Endothelial cell (in vitro differentiated cells): Measurements from ENCODE around the gene APC. TPM values are rescaled to one million over a fixed set of nuclear protein-coding genes. Genes with fewer than 3 reads are reported as not detected.
A peak's percentile ranks its signal among the peaks of the same experiment; 100 is the strongest.

Experiments used
- DNase-seq: peaks from one replicate; pipeline ENCODE4 v3.0.0; 2021; ENCODE audit warnings: low spot score
- H3K27ac Mint-ChIP-seq: one replicate; pipeline ENCODE4 v1.8.0; 2021; ENCODE audit warnings: mixed read lengths, inconsistent platforms; ENCODE audit not compliant: unreplicated experiment
- H3K27me3 Mint-ChIP-seq: one replicate; pipeline ENCODE4 v1.8.0; 2021; ENCODE audit warnings: mild to moderate bottlenecking, moderate library complexity, mixed read lengths, inconsistent platforms; ENCODE audit not compliant: unreplicated experiment
- H3K36me3 Mint-ChIP-seq: one replicate; pipeline ENCODE4 v1.8.0; 2021; ENCODE audit warnings: mild to moderate bottlenecking, low read depth, mixed read lengths, inconsistent platforms; ENCODE audit not compliant: unreplicated experiment
- H3K4me1 Mint-ChIP-seq: one replicate; pipeline ENCODE4 v1.8.0; 2021; ENCODE audit warnings: mild to moderate bottlenecking, mixed read lengths, inconsistent platforms; ENCODE audit not compliant: unreplicated experiment
- H3K4me3 Mint-ChIP-seq: one replicate; pipeline ENCODE4 v1.8.0; 2021; ENCODE audit warnings: mild to moderate bottlenecking, mixed read lengths, inconsistent platforms; ENCODE audit not compliant: unreplicated experiment
- H3K9me3 Mint-ChIP-seq: one replicate; pipeline ENCODE4 v1.8.0; 2021; ENCODE audit warnings: mixed read lengths, inconsistent platforms; ENCODE audit not compliant: unreplicated experiment
- CTCF ChIP-seq: fragments of 200-600 bp; sonication (generic); IDR thresholded peaks from one replicate; pipeline ENCODE4 v1.5.0; 2021; ENCODE audit warnings: antibody characterized with exemption; ENCODE audit not compliant: unreplicated experiment
- total RNA-seq: library from RNA; stranded (reverse); fragmentation: NEBNext Ultra II Directional; extraction: Animal tissue kit (Norgen Biotek cat#: 25700); gene quantifications from one replicate; pipeline ENCODE4 v1.2.1, GENCODE V29; 2021; ENCODE audit not compliant: unreplicated experiment

Gene APC
- total RNA-seq, 1 donor from 2014 or later: 66.5 TPM

GRCh38 chr5:112787896-112788295, 50.2 kb downstream of the APC start:
- Mint-ChIP-seq H3K27me3 (no peaks in the 10 kb centered on the region), H3K27ac (no peak overlapping the region), H3K4me1 (no peaks in the 10 kb centered on the region), H3K9me3 (no peaks in the 10 kb centered on the region), H3K4me3 (no peak overlapping the region), H3K36me3 (peaks cover 3% of the 10 kb centered on the region)
- DNase-seq: no peak
- no peak for TF ChIP-seq CTCF

GRCh38 chr5:112793201-112793600, 55.5 kb downstream of the APC start:
- DNase-seq: no peak

GRCh38 chr5:112794410-112794809, 56.7 kb downstream of the APC start:
- no peaks in the 10 kb centered on the region for H3K27me3 Mint-ChIP-seq
- no peak overlapping the region for H3K27ac Mint-ChIP-seq
- no peak for DNase-seq
- H3K4me1 Mint-ChIP-seq: peaks cover 8% of the 10 kb centered on the region
- no peak for TF ChIP-seq CTCF
- H3K36me3 Mint-ChIP-seq: peaks cover 25% of the 10 kb centered on the region
- no peaks in the 10 kb centered on the region for H3K9me3 Mint-ChIP-seq
- peak overlapping the region; percentile 1 for H3K4me3 Mint-ChIP-seq

More at GRCh38 chr5:112793201-112793600, 55.5 kb downstream of the APC start:
- H3K4me3 Mint-ChIP-seq: no peak overlapping the region
- TF ChIP-seq CTCF: no peak
- H3K4me1 Mint-ChIP-seq: peaks cover 8% of the 10 kb centered on the region
- H3K36me3 Mint-ChIP-seq: peaks cover 25% of the 10 kb centered on the region
- no peaks in the 10 kb centered on the region for H3K27me3 Mint-ChIP-seq
- no peaks in the 10 kb centered on the region for H3K9me3 Mint-ChIP-seq
- no peak overlapping the region for H3K27ac Mint-ChIP-seq

GRCh38 chr5:112795342-112795741, 57.7 kb downstream of the APC start:
- no peak for TF ChIP-seq CTCF
- no peak overlapping the region for H3K4me3 Mint-ChIP-seq
- H3K9me3 Mint-ChIP-seq: no peaks in the 10 kb centered on the region
- H3K4me1 Mint-ChIP-seq: peaks cover 8% of the 10 kb centered on the region
- no peaks in the 10 kb centered on the region for H3K27me3 Mint-ChIP-seq
- DNase-seq: no peak
- no peak overlapping the region for H3K27ac Mint-ChIP-seq
- peaks cover 25% of the 10 kb centered on the region for H3K36me3 Mint-ChIP-seq

- no peak for TF ChIP-seq CTCF
- no peaks in the 10 kb centered on the region for H3K27me3 Mint-ChIP-seq
- H3K4me1 Mint-ChIP-seq: peaks cover 8% of the 10 kb centered on the region
- no peak overlapping the region for H3K27ac Mint-ChIP-seq
- peaks cover 25% of the 10 kb centered on the region for H3K36me3 Mint-ChIP-seq
- H3K4me3 Mint-ChIP-seq: no peak overlapping the region
- no peaks in the 10 kb centered on the region for H3K9me3 Mint-ChIP-seq
- DNase-seq: no peak
These were observed 58.4 kb downstream of the APC start for GRCh38 chr5:112795944-112796678.
